ENCODE results near the gene RNF212B.

Gene RNF212B

DNA sequence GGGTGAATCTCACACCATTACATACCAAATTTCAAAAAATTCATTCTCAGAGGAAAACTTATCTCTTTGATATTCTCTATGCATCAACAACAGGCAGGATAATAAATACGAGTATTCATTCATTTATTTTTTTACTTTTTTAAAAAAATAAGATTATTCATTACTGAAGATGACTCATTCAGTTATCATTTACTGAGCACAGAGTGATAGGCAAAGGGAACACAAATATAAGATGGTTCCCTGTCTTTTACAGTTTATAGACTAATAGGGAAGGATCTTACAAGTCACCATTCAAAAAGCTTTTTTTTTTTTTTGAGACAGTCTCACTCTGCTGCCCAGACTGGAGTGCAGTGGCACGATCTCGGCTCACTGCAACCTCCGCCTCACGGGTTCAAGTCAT lies 78.6 kb downstream of the RNF212B start:
- Mint-ChIP-seq H3K27me3 (no peaks in the 10 kb centered on the region), H3K27ac (no peak overlapping the region), H3K9me3 (no peaks in the 10 kb centered on the region), H3K4me1 (ENCODE audit: low read depth) (peaks cover 17% of the 10 kb centered on the region), H3K36me3 (ENCODE audit: low read depth) (no peaks in the 10 kb centered on the region), H3K4me3 (no peak overlapping the region)

DNA sequence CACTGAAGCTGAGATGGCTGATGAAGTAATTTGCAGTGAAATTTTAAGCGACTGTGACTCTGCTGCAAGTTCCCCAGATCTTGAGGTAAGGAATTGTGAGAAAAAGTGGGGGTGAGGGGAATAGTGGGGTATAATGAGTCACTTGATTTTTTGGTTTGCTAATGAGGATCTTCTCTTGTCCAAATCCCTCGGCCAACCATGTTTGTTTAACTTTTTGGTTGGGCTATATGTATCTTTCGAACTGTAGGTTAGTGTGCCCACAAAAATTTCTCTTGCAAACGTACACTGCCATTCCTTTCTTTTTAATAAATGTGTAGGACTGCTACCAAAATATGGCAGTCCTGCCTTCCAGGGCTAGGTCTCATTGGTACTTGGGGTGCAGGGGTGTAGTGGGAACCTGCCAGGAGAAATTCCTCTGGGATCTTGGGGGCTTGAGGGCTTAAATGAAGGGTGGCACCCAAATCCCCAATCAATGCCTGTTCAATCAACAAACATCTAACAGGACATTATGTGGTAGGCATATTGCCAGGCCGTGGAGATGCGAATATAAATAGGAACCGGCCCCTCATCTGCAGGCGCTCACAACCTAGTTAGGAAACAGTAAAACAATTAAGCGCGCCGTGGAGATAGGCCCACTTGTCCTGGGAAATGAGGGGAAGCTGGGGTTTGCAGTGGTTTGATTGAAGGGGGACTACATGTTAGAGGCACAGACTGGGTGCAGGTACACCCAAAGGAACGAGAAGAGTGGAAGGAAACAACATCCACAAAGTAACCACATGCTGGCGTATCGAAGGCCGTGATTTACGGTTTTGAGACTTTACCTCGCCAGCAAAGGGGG lies 82.2 kb downstream of the RNF212B start:
- Mint-ChIP-seq H3K4me3 (peak overlapping the region; percentile 92), H3K27ac (peak overlapping the region; percentile 98), H3K27me3 (no peaks in the 10 kb centered on the region), H3K36me3 (ENCODE audit: low read depth) (peaks cover 29% of the 10 kb centered on the region), H3K9me3 (no peaks in the 10 kb centered on the region), H3K4me1 (ENCODE audit: low read depth) (peaks cover 33% of the 10 kb centered on the region)

DNA sequence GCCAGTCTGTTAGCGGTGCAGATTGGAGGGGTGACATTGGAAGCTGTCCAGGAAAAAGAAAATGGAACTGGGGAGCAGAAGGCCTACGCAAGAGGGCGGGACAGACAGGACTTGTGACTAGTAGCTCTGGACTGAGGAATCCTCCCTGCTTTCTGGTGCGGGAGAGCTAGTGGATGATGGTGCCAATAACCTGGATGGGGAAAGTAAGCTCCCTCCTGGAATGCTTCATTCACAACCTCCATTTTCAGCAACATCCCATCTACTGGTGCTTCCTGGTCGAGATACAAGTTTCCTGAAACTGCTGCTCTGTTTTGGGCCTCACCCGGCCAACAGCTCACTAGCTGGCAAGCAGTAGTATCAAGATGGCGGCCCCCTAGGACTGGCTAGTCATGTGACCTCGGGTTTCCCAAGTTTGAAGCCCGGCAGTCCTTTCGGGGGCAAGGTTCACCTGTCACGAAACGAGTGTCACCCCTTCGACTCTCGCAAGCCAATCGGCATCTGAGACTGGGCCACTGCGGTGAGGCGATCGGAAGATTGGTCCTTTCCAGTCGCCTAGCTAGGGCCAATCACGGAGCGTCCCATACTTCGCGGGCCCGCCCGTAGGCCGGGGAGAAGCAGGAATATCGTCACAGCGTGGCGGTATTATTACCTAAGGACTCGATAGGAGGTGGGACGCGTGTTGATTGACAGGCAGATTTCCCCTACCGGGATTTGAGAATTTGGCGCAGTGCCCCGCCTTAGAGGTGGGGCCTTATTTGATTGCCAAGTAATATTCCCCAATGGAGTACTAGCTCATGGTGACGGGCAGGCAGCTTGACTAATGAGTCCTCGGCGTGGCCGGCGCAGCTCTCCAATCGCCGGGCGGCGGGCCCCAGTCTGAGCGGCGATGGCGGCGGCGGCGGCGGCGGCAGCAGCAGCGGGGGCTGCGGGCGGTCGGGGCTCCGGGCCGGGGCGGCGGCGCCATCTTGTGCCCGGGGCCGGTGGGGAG lies 83.1 kb downstream of the RNF212B start, which contains the start of gene PABPN1:
Gene PABPN1, plus strand, starts transcription at position 874 of the 988 bp plus-strand sequence. Its CDS starts 13 bp downstream, at position 887.
- Mint-ChIP-seq H3K36me3 (ENCODE audit: low read depth) (peaks cover 36% of the 10 kb centered on the region), H3K4me3 (peak within 1 kb of the TSS; percentile 92), H3K27me3 (no peaks in the 10 kb centered on the region), H3K27ac (peak within 1 kb of the TSS; percentile 98), H3K9me3 (no peaks in the 10 kb centered on the region), H3K4me1 (ENCODE audit: low read depth) (peaks cover 33% of the 10 kb centered on the region)

DNA sequence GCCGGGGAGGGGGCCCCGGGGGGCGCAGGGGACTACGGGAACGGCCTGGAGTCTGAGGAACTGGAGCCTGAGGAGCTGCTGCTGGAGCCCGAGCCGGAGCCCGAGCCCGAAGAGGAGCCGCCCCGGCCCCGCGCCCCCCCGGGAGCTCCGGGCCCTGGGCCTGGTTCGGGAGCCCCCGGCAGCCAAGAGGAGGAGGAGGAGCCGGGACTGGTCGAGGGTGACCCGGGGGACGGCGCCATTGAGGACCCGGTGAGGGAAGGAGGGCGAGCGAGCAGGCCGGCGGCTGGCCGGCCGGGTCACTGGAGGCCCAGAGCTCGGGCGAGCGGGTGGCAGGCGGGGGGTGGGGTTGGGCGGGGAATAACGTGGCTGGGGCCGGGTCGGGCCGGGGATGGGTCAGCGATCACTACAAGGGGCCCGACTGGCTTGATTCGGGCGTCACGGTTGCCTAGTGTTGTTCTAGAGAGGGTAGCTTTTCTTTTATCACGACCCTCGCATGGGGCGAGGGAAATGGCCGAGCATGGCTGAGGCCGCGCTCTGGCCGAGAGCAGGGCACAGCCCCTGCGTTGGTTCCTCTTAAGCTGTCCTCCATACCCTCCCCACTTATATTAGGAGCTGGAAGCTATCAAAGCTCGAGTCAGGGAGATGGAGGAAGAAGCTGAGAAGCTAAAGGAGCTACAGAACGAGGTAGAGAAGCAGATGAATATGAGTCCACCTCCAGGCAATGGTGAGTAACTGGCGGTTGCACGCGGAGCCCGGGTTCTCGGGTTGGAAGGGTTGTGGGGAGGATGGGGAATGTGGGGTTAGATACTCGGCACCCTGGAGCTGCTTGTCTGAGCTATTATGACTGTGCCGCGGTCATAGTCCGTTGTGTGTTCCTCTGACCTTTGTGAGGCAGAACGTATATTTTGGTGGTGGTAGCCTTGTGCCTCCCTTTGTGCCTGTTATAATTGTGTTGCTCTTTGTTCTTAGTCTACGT lies 84.1 kb downstream of the RNF212B start:
- Mint-ChIP-seq H3K9me3 (no peaks in the 10 kb centered on the region), H3K4me1 (ENCODE audit: low read depth) (peaks cover 33% of the 10 kb centered on the region), H3K4me3 (peak overlapping the region; percentile 90), H3K36me3 (ENCODE audit: low read depth) (peaks cover 40% of the 10 kb centered on the region), H3K27ac (peak overlapping the region; percentile 94), H3K27me3 (no peaks in the 10 kb centered on the region)
